Nephron (organoid): ENCODE measurements around the gene CLP1.
A peak's percentile ranks its signal among the peaks of the same experiment; 100 is the strongest.

Source experiments
- H3K27ac Mint-ChIP-seq, 3 experiments: 2 replicates each; pipeline ENCODE4 v1.8.0; 2020; ENCODE audit warnings: mixed read lengths in 3 of 3, mild to moderate bottlenecking in 2 of 3, moderate library complexity in 1 of 3
- H3K27me3 Mint-ChIP-seq: 2 replicates; pipeline ENCODE4 v1.8.0; 2021; ENCODE audit warnings: low read depth, mild to moderate bottlenecking, moderate library complexity, mixed read lengths
- H3K36me3 Mint-ChIP-seq: 2 replicates; pipeline ENCODE4 v1.8.0; 2020; ENCODE audit warnings: low read depth, mixed read lengths
- H3K4me1 Mint-ChIP-seq: 2 replicates; pipeline ENCODE4 v1.8.0; 2020; ENCODE audit warnings: mixed read lengths
- H3K4me3 Mint-ChIP-seq, 3 experiments: 2 replicates each; pipeline ENCODE4 v1.8.0; 2020; ENCODE audit warnings: mild to moderate bottlenecking in 3 of 3, mixed read lengths in 3 of 3, moderate library complexity in 2 of 3
- H3K9me3 Mint-ChIP-seq: 2 replicates; pipeline ENCODE4 v1.8.0; 2020; ENCODE audit warnings: mixed read lengths
- CTCF ChIP-seq, 3 experiments: fragments of 200-600 bp; sonication (generic); IDR thresholded peaks; one replicate each; pipeline ENCODE4 v1.5.0; 2021; ENCODE audit warnings: antibody characterized with exemption in 3 of 3; ENCODE audit not compliant: unreplicated experiment in 3 of 3

The CLP1 gene

GRCh38 chr11:57709802-57710367, 52.3 kb downstream of the CLP1 start:
- peaks cover 39% of the 10 kb centered on the region for H3K36me3 Mint-ChIP-seq

More at GRCh38 chr11:57709802-57710367, 52.3 kb downstream of the CLP1 start:
- H3K9me3 Mint-ChIP-seq: peaks cover 3% of the 10 kb centered on the region
- peaks cover 26% of the 10 kb centered on the region for H3K4me1 Mint-ChIP-seq
- peak overlapping the region in 2 of 3 experiments; percentile 93 to 95 for H3K4me3 Mint-ChIP-seq
- H3K27ac Mint-ChIP-seq: no peak overlapping the region
- no peak for TF ChIP-seq CTCF (IDR thresholded peaks at IDR 0.05; ENCODE audit: unreplicated experiment in 3 of 3)
- H3K27me3 Mint-ChIP-seq: no peaks in the 10 kb centered on the region
